H9 (cell line): ENCODE data around the gene CNGB1. TPM values are rescaled to one million over a fixed set of nuclear protein-coding genes. Genes with fewer than 3 reads are reported as not detected.

Experiments
- DNase-seq: peaks from one replicate; pipeline ENCODE4 v3.0.0-alpha.2; 2017
- H2AFZ ChIP-seq: one replicate; pipeline ENCODE4 v1.6.1; 2013; ENCODE audit warnings: mild to moderate bottlenecking, low read length, control low read depth, moderate library complexity
- H2AK5ac ChIP-seq: 2 replicates; pipeline ENCODE4 v1.6.1; 2013; ENCODE audit warnings: low read length, control low read depth, mixed read lengths; ENCODE audit not compliant: insufficient read length
- H2BK120ac ChIP-seq: one replicate; pipeline ENCODE4 v1.6.1; 2013; ENCODE audit warnings: low read depth, mild to moderate bottlenecking, low read length, control low read depth, inconsistent platforms; ENCODE audit not compliant: poor library complexity, severe bottlenecking
- H2BK12ac ChIP-seq: 2 replicates; pipeline ENCODE4 v1.6.1; 2013; ENCODE audit warnings: low read length, control low read depth, mixed read lengths, low read depth; ENCODE audit not compliant: insufficient read length
- H2BK15ac ChIP-seq: 2 replicates; pipeline ENCODE4 v1.6.1; 2013; ENCODE audit warnings: low read depth, low read length, control low read depth
- H2BK20ac ChIP-seq: one replicate; pipeline ENCODE4 v1.6.1; 2013; ENCODE audit warnings: low read depth, mild to moderate bottlenecking, low read length, control low read depth, inconsistent platforms; ENCODE audit not compliant: poor library complexity, severe bottlenecking
- H2BK5ac ChIP-seq: 2 replicates; pipeline ENCODE4 v1.6.1; 2013; ENCODE audit warnings: low read length, control low read depth, mixed read lengths; ENCODE audit not compliant: insufficient read length
- H3K14ac ChIP-seq: 2 replicates; pipeline ENCODE4 v1.6.1; 2013; ENCODE audit warnings: low read length, control low read depth; ENCODE audit not compliant: insufficient read depth
- H3K18ac ChIP-seq: 2 replicates; pipeline ENCODE4 v1.6.1; 2013; ENCODE audit warnings: low read depth, mild to moderate bottlenecking, mixed read lengths, low read length, control low read depth; ENCODE audit not compliant: insufficient read length
- H3K23ac ChIP-seq: 2 replicates; pipeline ENCODE4 v1.6.1; 2013; ENCODE audit warnings: low read length, control low read depth, mixed read lengths, low read depth; ENCODE audit not compliant: insufficient read length
- H3K23me2 ChIP-seq: 2 replicates; pipeline ENCODE4 v1.6.1; 2013; ENCODE audit warnings: low read depth, mild to moderate bottlenecking, mixed read lengths, low read length, control low read depth; ENCODE audit not compliant: insufficient read length, poor library complexity, severe bottlenecking
- H3K27ac ChIP-seq: 2 replicates; pipeline ENCODE4 v1.5.1; 2013; ENCODE audit warnings: low read length, control low read depth, mixed read lengths, low read depth; ENCODE audit not compliant: insufficient read length
- H3K27me3 ChIP-seq: 2 replicates; pipeline ENCODE4 v1.6.1; 2013; ENCODE audit warnings: low read length, control low read depth, inconsistent platforms; ENCODE audit not compliant: insufficient read depth
- H3K4ac ChIP-seq: 2 replicates; pipeline ENCODE4 v1.6.1; 2013; ENCODE audit warnings: low read depth, mild to moderate bottlenecking, control low read depth, inconsistent platforms, low read length, moderate library complexity
- H3K4me1 ChIP-seq: 2 replicates; pipeline ENCODE4 v1.6.1; 2013; ENCODE audit warnings: low read length, control low read depth, inconsistent platforms; ENCODE audit not compliant: insufficient read depth
- H3K4me2 ChIP-seq: 2 replicates; pipeline ENCODE4 v1.6.1; 2013; ENCODE audit warnings: low read length, control low read depth, mixed read lengths; ENCODE audit not compliant: insufficient read length, insufficient read depth
- H3K56ac ChIP-seq: 2 replicates; pipeline ENCODE4 v1.6.1; 2013; ENCODE audit warnings: low read depth, mild to moderate bottlenecking, mixed read lengths, low read length, control low read depth; ENCODE audit not compliant: insufficient read length
- H3K79me1 ChIP-seq: 2 replicates; pipeline ENCODE4 v1.6.1; 2013; ENCODE audit warnings: low read depth, mild to moderate bottlenecking, moderate library complexity, low read length, control low read depth, inconsistent platforms; ENCODE audit not compliant: insufficient read depth, poor library complexity, severe bottlenecking
- H3K79me2 ChIP-seq: 2 replicates; pipeline ENCODE4 v1.6.1; 2013; ENCODE audit warnings: low read length, control low read depth, inconsistent platforms; ENCODE audit not compliant: insufficient read depth
- H3K9ac ChIP-seq: 2 replicates; pipeline ENCODE4 v1.6.1; 2013; ENCODE audit warnings: low read length, control low read depth, mixed read lengths; ENCODE audit not compliant: insufficient read length; ENCODE audit errors: extremely low read depth
- H3K9me3 ChIP-seq: one replicate; pipeline ENCODE4 v1.6.1; 2013; ENCODE audit warnings: low read depth, low read length, inconsistent platforms; ENCODE audit not compliant: control insufficient read depth
- H3T11ph ChIP-seq: one replicate; pipeline ENCODE4 v1.6.1; 2013; ENCODE audit warnings: mild to moderate bottlenecking, low read length, control low read depth, inconsistent platforms
- H4K20me1 ChIP-seq: one replicate; pipeline ENCODE4 v1.6.1; 2013; ENCODE audit not compliant: control insufficient read depth, insufficient read length, insufficient read depth
- H4K5ac ChIP-seq: 2 replicates; pipeline ENCODE4 v1.6.1; 2013; ENCODE audit warnings: low read depth, mild to moderate bottlenecking, mixed read lengths, low read length, control low read depth; ENCODE audit not compliant: insufficient read length
- H4K8ac ChIP-seq: replicated peaks from 2 replicates; pipeline ENCODE4 v1.6.1; 2013; ENCODE audit warnings: low read length, control low read depth, mixed read lengths, low read depth; ENCODE audit not compliant: insufficient read length
- H4K91ac ChIP-seq: 2 replicates; pipeline ENCODE4 v1.6.1; 2013; ENCODE audit warnings: low read depth, mild to moderate bottlenecking, moderate library complexity, mixed read lengths, low read length, control low read depth; ENCODE audit not compliant: insufficient read length
- H3K27ac Mint-ChIP-seq, 3 experiments: 2 replicates in 2 of 3; 3 replicates in 1 of 3; pipeline ENCODE4 v1.8.0; 2020 to 2021; ENCODE audit warnings: mixed read lengths in 3 of 3, mild to moderate bottlenecking in 1 of 3, moderate library complexity in 1 of 3
- H3K27me3 Mint-ChIP-seq: 2 replicates; pipeline ENCODE4 v1.8.0; 2021; ENCODE audit warnings: low read depth, mild to moderate bottlenecking, moderate library complexity, mixed read lengths
- H3K36me3 Mint-ChIP-seq, 3 experiments: 2 replicates in 2 of 3; 3 replicates in 1 of 3; pipeline ENCODE4 v1.8.0; 2020 to 2021; ENCODE audit warnings: low read depth in 3 of 3, mixed read lengths in 3 of 3; ENCODE audit not compliant: insufficient read depth in 1 of 3
- H3K4me1 Mint-ChIP-seq, 2 experiments: 2 replicates each; pipeline ENCODE4 v1.8.0; 2020; ENCODE audit warnings: mixed read lengths in 2 of 2
- H3K4me3 Mint-ChIP-seq, 2 experiments: 2 replicates in 1 of 2; 3 replicates in 1 of 2; pipeline ENCODE4 v1.8.0; 2020 to 2021; ENCODE audit warnings: mild to moderate bottlenecking in 2 of 2, mixed read lengths in 2 of 2, moderate library complexity in 1 of 2
- H3K9me3 Mint-ChIP-seq, 2 experiments: 2 replicates in 1 of 2; 3 replicates in 1 of 2; pipeline ENCODE4 v1.8.0; 2020; ENCODE audit warnings: mild to moderate bottlenecking in 2 of 2, mixed read lengths in 2 of 2, moderate library complexity in 1 of 2
- CTCF ChIP-seq: fragments of 200-600 bp; sonication (generic); conservative IDR thresholded peaks from 3 replicates; pipeline ENCODE4 v1.8.0; 2021; ENCODE audit warnings: antibody characterized with exemption, mild to moderate bottlenecking
- WGBS: extraction: QIAGEN DNeasy Blood & Tissue Kit; methylation state at CpG from one replicate; pipeline ENCODE4 v1.1.7; 2013; ENCODE audit warnings: missing lambda C conversion rate, low lambda C conversion rate, mixed read lengths; ENCODE audit not compliant: insufficient read length; ENCODE audit errors: extremely low coverage; 5-methylcytosine and 5-hydroxymethylcytosine counted together
- total RNA-seq: library from RNA; stranded (reverse); gene quantifications from 2 replicates; pipeline ENCODE4 v1.2.1, GENCODE V29; 2021

The CNGB1 gene
- total RNA-seq, 1 experiment from 2014 or later, result not detected

- no peak for TF ChIP-seq CTCF
- Histone ChIP-seq H3K23ac (no peak overlapping the region), H4K8ac (no peak overlapping the region), H3K4ac (no peak overlapping the region), H4K20me1 (no peaks in the 10 kb centered on the region), H2BK15ac (no peak overlapping the region), H2BK12ac (no peak overlapping the region), H3K79me2 (no peaks in the 10 kb centered on the region; the same call in 1 of the 2 replicates), H4K91ac (no peak overlapping the region), H3K14ac (no peak overlapping the region), H3K56ac (no peak overlapping the region), H3K18ac (no peak overlapping the region), H3T11ph (no peak overlapping the region), H2AK5ac (no peak overlapping the region), H2BK120ac (no peak overlapping the region), H3K9me3 (no peaks in the 10 kb centered on the region), H3K23me2 (peaks cover 8% of the 10 kb centered on the region), H2BK20ac (no peak overlapping the region), H3K9ac (peak overlapping the region; percentile 25), H3K27me3 (no peaks in the 10 kb centered on the region), H3K27ac (no peak overlapping the region), H3K4me2 (peak overlapping the region; percentile 45), H2AFZ (no peak overlapping the region), H3K4me1 (peaks cover 2% of the 10 kb centered on the region; the same call in 1 of the 2 replicates), H2BK5ac (no peak overlapping the region), H4K5ac (no peak overlapping the region), H3K79me1 (no peaks in the 10 kb centered on the region)
- DNase-seq, result no peak
- H3K4me1 Mint-ChIP-seq, result peaks cover 16 to 17% of the 10 kb centered on the region in 2 experiments
- H3K27me3 Mint-ChIP-seq, result no peaks in the 10 kb centered on the region
- peaks cover 0 to 4% of the 10 kb centered on the region in 2 experiments; a peak in 3 of 5 replicates for H3K9me3 Mint-ChIP-seq
- WGBS, result no CpG with 5 or more reads among the region's 10 CpGs
- H3K27ac Mint-ChIP-seq, result 0 out of 7 replicates have a peak overlapping the region, but pooled peaks of 1 of the 3 experiments have one; percentile 39
- H3K36me3 Mint-ChIP-seq, result peaks cover 20 to 52% (median 45%) of the 10 kb centered on the region in 3 experiments; a peak in 6 of 7 replicates
- H3K4me3 Mint-ChIP-seq, result peak overlapping the region; percentile 92 to 93
These were observed 31.0 kb upstream of the CNGB1 start for GRCh38 chr16:58001781-58002415.
